SK-N-SH treated with all-trans-retinoic acid at 6 μM for 48 hours (cell line): ENCODE results near the gene PCNA.

Source experiments
- ATAC-seq: fragments of 200-7000 bp; cut with Tn5 transposase; 3 replicates; pipeline ENCODE4 v1.9.1; 2020; ENCODE audit warnings: mild to moderate bottlenecking, moderate library complexity
- ARNTL ChIP-seq: fragments of 450-650 bp; formaldehyde crosslinking; IDR thresholded peaks from 2 replicates; pipeline ENCODE4 v1.5.0; 2020; ENCODE audit warnings: low read depth, mild to moderate bottlenecking, moderate library complexity, borderline replicate concordance
- BACH2 ChIP-seq: fragments of 250-450 bp; sonication (Bioruptor Pico); IDR thresholded peaks from 2 replicates; pipeline ENCODE4 v1.9.0; 2021; ENCODE audit warnings: mild to moderate bottlenecking, borderline replicate concordance
- CSDC2 ChIP-seq: fragments of 250-450 bp; sonication (Bioruptor Pico); IDR thresholded peaks from 2 replicates; pipeline ENCODE4 v1.5.0; 2020; ENCODE audit warnings: mild to moderate bottlenecking, moderate library complexity
- CSRNP3 ChIP-seq: fragments of 250-450 bp; sonication (Bioruptor Pico); IDR thresholded peaks from 2 replicates; pipeline ENCODE4 v1.5.1; 2021; ENCODE audit warnings: mild to moderate bottlenecking, moderate library complexity
- GLIS3 ChIP-seq: fragments of 250-450 bp; sonication (Bioruptor Pico); IDR thresholded peaks from 2 replicates; pipeline ENCODE4 v1.5.0; 2020; ENCODE audit warnings: mild to moderate bottlenecking, moderate library complexity
- PATZ1 ChIP-seq: fragments of 250-450 bp; sonication (Bioruptor Pico); IDR thresholded peaks from 2 replicates; pipeline ENCODE4 v1.8.0; 2020; ENCODE audit warnings: mild to moderate bottlenecking, moderate library complexity, borderline replicate concordance
- POU6F1 ChIP-seq: fragments of 250-450 bp; sonication (Bioruptor Pico); IDR thresholded peaks from 2 replicates; pipeline ENCODE4 v1.8.0; 2021; ENCODE audit warnings: low read depth, mild to moderate bottlenecking, moderate library complexity, borderline replicate concordance
- PPARA ChIP-seq: fragments of 250-450 bp; sonication (Bioruptor Pico); IDR thresholded peaks from 2 replicates; pipeline ENCODE4 v1.5.0; 2020; ENCODE audit warnings: mild to moderate bottlenecking, borderline replicate concordance
- RARB ChIP-seq: fragments of 250-450 bp; sonication (Bioruptor Pico); IDR thresholded peaks from 2 replicates; pipeline ENCODE4 v1.8.0; 2021; ENCODE audit warnings: mild to moderate bottlenecking, moderate library complexity
- TCF4 ChIP-seq: fragments of 250-450 bp; sonication (Bioruptor Pico); IDR thresholded peaks from 2 replicates; pipeline ENCODE4 v1.8.0; 2021; ENCODE audit warnings: mild to moderate bottlenecking, moderate library complexity, borderline replicate concordance
- TOX ChIP-seq: fragments of 250-450 bp; sonication (Bioruptor Pico); IDR thresholded peaks from 2 replicates; pipeline ENCODE4 v1.8.0; 2021; ENCODE audit warnings: mild to moderate bottlenecking, moderate library complexity, borderline replicate concordance
- TSHZ2 ChIP-seq: fragments of 250-450 bp; sonication (Bioruptor Pico); IDR thresholded peaks from 2 replicates; pipeline ENCODE4 v1.5.0; 2020; ENCODE audit warnings: mild to moderate bottlenecking, moderate library complexity
- ZC3H10 ChIP-seq: fragments of 250-450 bp; sonication (Bioruptor Pico); IDR thresholded peaks from 2 replicates; pipeline ENCODE4 v1.5.1; 2021; ENCODE audit warnings: mild to moderate bottlenecking, moderate library complexity
- ZFP3 ChIP-seq: fragments of 250-450 bp; sonication (Bioruptor Pico); IDR thresholded peaks from 2 replicates; pipeline ENCODE4 v1.5.0; 2020; ENCODE audit warnings: mild to moderate bottlenecking, moderate library complexity
- ZFP30 ChIP-seq: fragments of 450-650 bp; formaldehyde crosslinking; IDR thresholded peaks from 2 replicates; pipeline ENCODE4 v1.5.0; 2022; ENCODE audit warnings: mild to moderate bottlenecking, moderate library complexity
- ZNF565 ChIP-seq: fragments of 450-650 bp; formaldehyde crosslinking; conservative IDR thresholded peaks from 2 replicates; pipeline ENCODE4 v1.5.0; 2020; ENCODE audit warnings: low read depth, mild to moderate bottlenecking, moderate library complexity
- ZNF70 ChIP-seq: fragments of 450-650 bp; formaldehyde crosslinking; IDR thresholded peaks from 2 replicates; pipeline ENCODE4 v1.5.0; 2020; ENCODE audit warnings: mild to moderate bottlenecking, moderate library complexity

The PCNA gene

GRCh38 chr20:5156675-5157448 is 37.1 kb upstream of the PCNA start:
- TF ChIP-seq ARNTL (CRISPR knock-in tag) = no peak
- TF ChIP-seq TOX (CRISPR knock-in tag) = no peak
- no peak for TF ChIP-seq TSHZ2 (CRISPR knock-in tag)
- no peak for TF ChIP-seq GLIS3 (CRISPR knock-in tag)
- TF ChIP-seq ZNF565 = no peak
- TF ChIP-seq CSRNP3 (CRISPR knock-in tag) = no peak
- no peak for TF ChIP-seq CSDC2 (CRISPR knock-in tag)
- no peak for TF ChIP-seq ZFP30 (CRISPR knock-in tag)
- TF ChIP-seq PPARA (CRISPR knock-in tag) = no peak
- TF ChIP-seq PATZ1 (CRISPR knock-in tag) = no peak
- TF ChIP-seq TCF4 (CRISPR knock-in tag) = no peak
- no peak for TF ChIP-seq POU6F1 (CRISPR knock-in tag)
- no peak for TF ChIP-seq BACH2 (CRISPR knock-in tag)
- ATAC-seq = peak; percentile 34

GRCh38 chr20:5155404-5155803 is 35.6 kb upstream of the PCNA start:
- no peak for ATAC-seq

More at GRCh38 chr20:5155404-5155803, 35.6 kb upstream of the PCNA start:
- TF ChIP-seq ZC3H10 (CRISPR knock-in tag) (no peak), ZFP3 (CRISPR knock-in tag) (no peak), PATZ1 (CRISPR knock-in tag) (no peak), RARB (CRISPR knock-in tag) (no peak), ZNF70 (CRISPR knock-in tag) (no peak), POU6F1 (CRISPR knock-in tag) (no peak), GLIS3 (CRISPR knock-in tag) (no peak), TSHZ2 (CRISPR knock-in tag) (no peak)
